Sigmoid colon (tissue), 7 donors: ENCODE results near the gene CTTN. TPM values are rescaled to one million over a fixed set of nuclear protein-coding genes. Genes with fewer than 3 reads are reported as not detected.

Source experiments
- DNase-seq: peaks from one replicate; pipeline ENCODE4 v3.0.0-alpha.2; 2019
- H3K27ac ChIP-seq, 4 donors: fragments of 200-600 bp; sonication (generic); one replicate each; pipeline ENCODE4 v1.5.1; 2016 to 2019; ENCODE audit warnings: mild to moderate bottlenecking in 1 of 4
- H3K27me3 ChIP-seq, 3 donors: fragments of 200-600 bp; sonication (generic); one replicate each; pipeline ENCODE4 v1.5.1; 2019; ENCODE audit warnings: mild to moderate bottlenecking in 1 of 3
- H3K36me3 ChIP-seq, 4 donors: fragments of 200-600 bp; sonication (generic); one replicate each; pipeline ENCODE4 v1.5.1; 2016 to 2019
- H3K4me1 ChIP-seq, 4 donors: fragments of 200-600 bp; sonication (generic); one replicate each; pipeline ENCODE4 v1.5.1; 2017 to 2019
- H3K4me3 ChIP-seq, 4 donors: fragments of 200-600 bp; sonication (generic); one replicate each; pipeline ENCODE4 v1.5.1; 2017 to 2019; ENCODE audit warnings: mild to moderate bottlenecking in 2 of 4, moderate library complexity in 1 of 4
- H3K9me3 ChIP-seq, 4 donors: fragments of 200-600 bp in 3 of 4; sonication (generic) in 3 of 4; one replicate each; pipeline versions ENCODE4 v1.5.1 to v1.6.1; 2013 to 2019
- EP300 ChIP-seq, 4 donors: sonication (generic); formaldehyde crosslinking; IDR thresholded peaks; one replicate each; pipeline ENCODE4 v1.6.1; 2017; ENCODE audit warnings: antibody characterized with exemption in 4 of 4
- POLR2A ChIP-seq, 2 donors: fragments of 450-650 bp; IDR thresholded peaks; one replicate each; pipeline ENCODE4 v1.6.1; 2016; ENCODE audit warnings: antibody characterized with exemption in 2 of 2, mild to moderate bottlenecking in 2 of 2, moderate library complexity in 2 of 2
- POLR2AphosphoS5 ChIP-seq, 4 donors: sonication (generic); formaldehyde crosslinking; IDR thresholded peaks; one replicate each; pipeline ENCODE4 v1.6.1; 2017; ENCODE audit warnings: antibody characterized with exemption in 4 of 4
- WGBS, 2 donors: extraction: QIAGEN DNeasy Blood & Tissue Kit; methylation state at CpG; one replicate each; pipeline ENCODE4 v1.1.7; 2013; 5-methylcytosine and 5-hydroxymethylcytosine counted together
- intact Hi-C: fragments of 100-400 bp; cut with DNase I; formaldehyde crosslinking; loops from one replicate; pipeline ENCODE4 v1.15.1; 2023
- polyA plus RNA-seq, 3 donors: library from polyadenylated mRNA; stranded (reverse); fragments of 200-250 nt; gene quantifications; one replicate each; pipeline ENCODE4 v1.2.3, GENCODE V29; 2013
- total RNA-seq, 4 donors: library from RNA; depleted of rRNA; stranded (reverse); fragments of >200 nt; gene quantifications; one replicate each; pipeline ENCODE4 v1.1.0, GENCODE V29; 2016
- TF ChIP-seq, protein P1 (sequence below), 4 experiments: fragments of 450-650 bp in 3 of 4; fragments of 200-600 bp in 1 of 4; IDR thresholded peaks; one replicate each; pipeline ENCODE4 v1.5.1; 2016 to 2019; ENCODE audit warnings: antibody characterized with exemption in 4 of 4, mild to moderate bottlenecking in 3 of 4, moderate library complexity in 2 of 4
- donor health status: healthy with polysubstance abuse.
- donor health status: Bipolar disorder and iron deficiency.
- donor health status: healthy.

The CTTN gene
- total and polyA plus RNA-seq, 7 donors: 87.1 to 312 (median 136) TPM

DNA sequence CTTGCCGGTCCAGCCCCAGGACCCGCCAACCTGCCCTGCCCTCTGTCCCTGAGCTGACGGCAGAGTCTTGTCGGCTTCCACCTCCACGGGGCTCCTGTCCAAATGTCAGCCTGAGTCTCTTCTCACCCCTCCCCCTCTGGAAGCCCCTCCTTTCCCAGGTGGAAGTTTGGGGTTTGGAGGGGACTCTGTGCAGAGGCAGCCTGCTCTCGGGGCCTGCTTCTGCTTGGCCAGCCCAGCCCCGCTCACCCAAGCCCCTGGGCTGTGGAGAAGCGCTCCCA, 31.0 kb downstream of the CTTN start:
- 82 to 88% methylated on average over 8 of the region's 8 CpGs for WGBS, 2 donors
- H3K4me1 ChIP-seq: no peaks in the 10 kb centered on the region
- peaks cover 51 to 98% (median 71%) of the 10 kb centered on the region in 4 donors for H3K36me3 ChIP-seq
- no peaks in the 10 kb centered on the region for H3K27me3 ChIP-seq
- H3K4me3 ChIP-seq: no peak overlapping the region
- no peak for DNase-seq
- intact Hi-C loops: no loop called here
- TF ChIP-seq POLR2A (IDR thresholded peaks at IDR 0.05): no peak
- TF ChIP-seq EP300 (IDR thresholded peaks at IDR 0.05): no peak
- no peak for TF ChIP-seq POLR2AphosphoS5 (IDR thresholded peaks at IDR 0.05)
- TF ChIP-seq, protein P1, sequence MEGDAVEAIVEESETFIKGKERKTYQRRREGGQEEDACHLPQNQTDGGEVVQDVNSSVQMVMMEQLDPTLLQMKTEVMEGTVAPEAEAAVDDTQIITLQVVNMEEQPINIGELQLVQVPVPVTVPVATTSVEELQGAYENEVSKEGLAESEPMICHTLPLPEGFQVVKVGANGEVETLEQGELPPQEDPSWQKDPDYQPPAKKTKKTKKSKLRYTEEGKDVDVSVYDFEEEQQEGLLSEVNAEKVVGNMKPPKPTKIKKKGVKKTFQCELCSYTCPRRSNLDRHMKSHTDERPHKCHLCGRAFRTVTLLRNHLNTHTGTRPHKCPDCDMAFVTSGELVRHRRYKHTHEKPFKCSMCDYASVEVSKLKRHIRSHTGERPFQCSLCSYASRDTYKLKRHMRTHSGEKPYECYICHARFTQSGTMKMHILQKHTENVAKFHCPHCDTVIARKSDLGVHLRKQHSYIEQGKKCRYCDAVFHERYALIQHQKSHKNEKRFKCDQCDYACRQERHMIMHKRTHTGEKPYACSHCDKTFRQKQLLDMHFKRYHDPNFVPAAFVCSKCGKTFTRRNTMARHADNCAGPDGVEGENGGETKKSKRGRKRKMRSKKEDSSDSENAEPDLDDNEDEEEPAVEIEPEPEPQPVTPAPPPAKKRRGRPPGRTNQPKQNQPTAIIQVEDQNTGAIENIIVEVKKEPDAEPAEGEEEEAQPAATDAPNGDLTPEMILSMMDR (IDR thresholded peaks at IDR 0.05): no peak
- H3K9me3 ChIP-seq: no peaks in the 10 kb centered on the region
- no peak overlapping the region for H3K27ac ChIP-seq

DNA sequence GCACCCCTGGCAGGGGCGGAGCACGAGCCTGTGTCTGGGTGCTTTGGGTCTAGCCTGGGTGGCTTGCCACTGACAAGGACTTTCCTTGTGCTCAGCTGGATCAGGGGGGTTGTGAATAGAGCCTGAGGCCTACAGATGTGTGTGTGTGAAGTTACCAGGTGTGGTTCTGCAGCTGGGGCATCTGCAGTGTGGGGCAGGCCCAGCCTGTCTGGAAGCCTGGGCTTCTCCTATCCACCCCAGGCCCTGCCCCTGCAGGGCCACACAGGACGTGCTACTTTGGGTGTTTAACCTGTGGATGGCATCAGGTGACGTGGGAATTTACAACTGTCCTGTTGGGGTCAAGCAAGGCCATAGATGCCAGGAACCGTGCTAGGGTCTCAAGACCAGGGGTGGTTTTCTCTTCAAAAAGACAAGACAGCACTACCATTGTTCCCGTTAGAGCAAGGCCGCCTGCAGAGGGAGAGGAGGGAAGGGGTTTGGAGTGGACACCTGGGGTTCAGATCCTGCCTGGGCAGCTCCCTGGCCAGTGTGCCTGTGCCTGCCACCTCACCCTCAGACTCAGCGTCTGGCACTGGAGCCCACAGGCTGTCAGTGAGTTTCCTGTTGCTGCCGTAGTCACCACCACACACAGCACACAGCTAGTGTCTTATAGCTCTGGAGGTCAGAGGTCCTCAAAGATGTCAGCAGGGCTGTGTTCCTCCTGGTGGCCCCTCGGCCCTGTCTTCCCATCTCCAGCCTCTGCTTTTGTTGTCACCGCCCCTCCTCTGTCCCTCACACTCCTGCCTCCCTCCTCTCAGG, 31.6 kb downstream of the CTTN start:
- Histone ChIP-seq H3K36me3 (peaks cover 53 to 98% (median 73%) of the 10 kb centered on the region in 4 donors), H3K4me3 (no peak overlapping the region), H3K27me3 (no peaks in the 10 kb centered on the region), H3K27ac (no peak overlapping the region), H3K9me3 (no peaks in the 10 kb centered on the region), H3K4me1 (no peaks in the 10 kb centered on the region)
- TF ChIP-seq, protein P1 (IDR thresholded peaks at IDR 0.05): no peak
- TF ChIP-seq POLR2A (IDR thresholded peaks at IDR 0.05) (no peak), EP300 (IDR thresholded peaks at IDR 0.05) (no peak), POLR2AphosphoS5 (IDR thresholded peaks at IDR 0.05) (no peak)
- WGBS, 2 donors: 81 to 88% methylated on average over 11 of the region's 11 CpGs
- DNase-seq: no peak
- intact Hi-C loops: no loop called here

DNA sequence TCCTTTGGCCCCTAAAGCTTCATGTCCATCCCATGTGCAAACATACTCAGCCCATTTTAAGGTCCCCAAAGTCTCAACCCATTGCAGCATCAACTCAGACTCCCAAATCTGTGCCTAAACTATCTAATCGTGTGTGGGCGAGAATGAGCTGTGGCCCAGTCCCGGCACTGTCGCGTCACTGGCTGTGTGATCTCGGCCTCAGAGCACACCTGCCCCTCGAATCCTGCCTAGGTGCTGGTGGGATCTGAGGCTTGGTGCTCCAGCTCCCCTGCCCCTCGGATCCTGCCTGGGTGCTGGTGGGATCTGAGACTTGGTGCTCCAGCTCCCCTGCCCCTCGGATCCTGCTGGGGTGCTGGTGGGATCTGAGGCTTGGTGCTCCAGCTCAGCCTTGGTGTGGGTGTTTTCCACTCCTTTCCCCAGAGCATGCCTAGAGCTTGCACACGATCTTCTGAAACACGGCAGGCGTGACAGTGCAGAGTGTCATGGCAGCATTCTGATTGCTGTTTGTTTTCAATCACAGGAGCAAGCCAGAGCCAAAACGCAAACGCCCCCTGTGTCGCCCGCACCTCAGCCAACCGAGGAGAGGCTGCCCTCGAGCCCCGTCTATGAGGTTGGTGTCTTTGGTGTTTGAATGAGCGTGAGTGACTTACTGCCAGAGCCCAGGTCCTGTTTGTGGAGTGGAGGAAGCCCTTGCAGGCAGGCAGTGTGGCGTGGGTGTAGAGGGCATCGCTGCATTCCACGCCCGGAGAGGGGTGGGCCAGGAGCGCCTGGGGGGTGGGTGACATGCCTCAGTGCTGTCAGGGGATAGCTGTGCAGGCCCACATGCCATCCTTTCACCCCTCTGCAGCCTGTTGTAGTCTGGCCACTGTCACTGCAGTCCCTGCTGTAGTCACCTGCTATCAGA, 32.6 kb downstream of the CTTN start:
- DNase-seq: no peak
- no peaks in the 10 kb centered on the region for H3K27me3 ChIP-seq
- peaks cover 53 to 98% (median 71%) of the 10 kb centered on the region in 4 donors for H3K36me3 ChIP-seq
- TF ChIP-seq EP300 (IDR thresholded peaks at IDR 0.05): no peak
- no peak for TF ChIP-seq POLR2AphosphoS5 (IDR thresholded peaks at IDR 0.05)
- TF ChIP-seq, protein P1 (IDR thresholded peaks at IDR 0.05): no peak
- no peak for TF ChIP-seq POLR2A (IDR thresholded peaks at IDR 0.05)
- WGBS, 2 donors: 94 to 95% methylated on average over 25 of the region's 25 CpGs
- H3K4me3 ChIP-seq: no peak overlapping the region
- no peaks in the 10 kb centered on the region for H3K4me1 ChIP-seq
- no peak overlapping the region for H3K27ac ChIP-seq
- intact Hi-C loops: no loop called here
- no peaks in the 10 kb centered on the region for H3K9me3 ChIP-seq

DNA sequence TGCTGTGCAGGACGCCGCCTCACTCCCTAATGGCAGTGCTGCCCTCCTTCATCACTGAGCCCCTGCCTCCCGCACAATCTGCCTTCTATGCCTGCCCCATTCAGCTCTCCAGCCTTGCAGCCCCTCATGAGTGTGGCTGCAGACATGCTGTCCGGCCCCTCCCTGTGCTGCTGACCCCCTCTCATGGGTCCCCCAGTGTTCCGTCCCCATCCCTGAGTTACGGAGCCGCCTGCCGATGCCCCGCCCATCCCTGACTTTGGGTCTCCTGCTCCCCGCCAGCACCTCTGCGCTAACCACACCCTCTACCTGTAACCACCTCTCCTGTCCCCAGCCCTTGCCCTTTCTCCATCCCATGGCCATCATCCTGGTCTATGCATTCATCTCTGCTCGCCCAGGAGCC, 33.3 kb downstream of the CTTN start:
- DNase-seq: no peak
- Histone ChIP-seq H3K27me3 (no peaks in the 10 kb centered on the region), H3K4me3 (no peak overlapping the region), H3K9me3 (no peaks in the 10 kb centered on the region), H3K36me3 (peaks cover 53 to 98% (median 73%) of the 10 kb centered on the region in 4 donors), H3K4me1 (no peaks in the 10 kb centered on the region), H3K27ac (no peak overlapping the region)
- 95 to 96% methylated on average over 12 of the region's 12 CpGs for WGBS, 2 donors
- TF ChIP-seq POLR2A (IDR thresholded peaks at IDR 0.05) (no peak), POLR2AphosphoS5 (IDR thresholded peaks at IDR 0.05) (no peak), EP300 (IDR thresholded peaks at IDR 0.05) (no peak)
- TF ChIP-seq, protein P1 (IDR thresholded peaks at IDR 0.05): no peak
- intact Hi-C loops: no loop called here
